GM18507 (cell line): ENCODE data around the gene PARP3.
"Not testable (repeated sequence)": the region's sequence is repeated elsewhere in the genome, so short reads cannot be mapped to it uniquely, and the experiment has no call there.

Experiments
- DNase-seq: peaks from one replicate; pipeline ENCODE4 v3.0.0; 2011; ENCODE audit warnings: low read depth; ENCODE audit not compliant: insufficient read length; ENCODE audit errors: extremely low spot score
- FAIRE-seq: peaks from 2 replicates; lab custom pipeline; 2011; peaks lifted over from hg19 to GRCh38; lab: Jason Lieb, UNC

PARP3 gene

DNA sequence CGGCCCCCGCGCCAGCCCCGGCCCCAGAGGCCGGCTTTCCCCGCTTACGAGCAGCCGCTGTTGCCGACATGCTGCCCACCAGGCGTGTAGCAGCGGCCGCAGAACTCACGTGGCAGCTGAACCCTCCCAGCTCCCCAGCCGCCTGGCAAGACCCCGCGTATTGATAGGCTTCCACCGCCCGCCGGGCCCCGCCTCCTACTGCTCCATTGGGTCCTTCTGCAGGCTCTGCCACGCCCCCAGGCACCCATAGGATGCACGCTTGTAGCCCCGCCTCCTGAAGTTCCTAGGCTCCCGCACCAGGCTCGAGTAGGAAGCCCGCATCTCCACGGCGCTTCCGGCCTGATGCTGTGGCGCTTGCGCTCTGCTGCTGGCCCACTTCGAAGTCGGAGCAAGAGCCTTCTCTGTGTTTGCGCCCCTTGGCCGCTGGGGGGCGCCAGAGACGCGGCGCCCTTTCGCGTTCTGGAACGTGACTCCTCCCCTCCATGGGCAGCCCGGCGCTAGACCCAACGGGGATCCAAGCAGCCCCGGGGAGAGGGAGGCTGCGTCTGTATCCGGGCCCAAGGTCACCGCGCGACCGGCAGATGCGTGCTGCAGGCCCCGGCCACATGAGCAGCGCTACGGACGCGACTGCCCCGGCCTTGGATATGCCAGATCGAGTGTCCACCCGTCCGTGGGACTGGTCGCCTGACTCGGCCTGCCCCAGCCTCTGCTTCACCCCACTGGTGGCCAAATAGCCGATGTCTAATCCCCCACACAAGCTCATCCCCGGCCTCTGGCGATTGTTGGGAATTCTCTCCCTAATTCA is at the start of gene PARP3, which contains the start of gene RRP9:
Gene PARP3 (plus strand): TSS at position 566 of the 805 bp plus-strand sequence. CDS start 993 bp downstream, outside the sequence.
Gene RRP9 (minus strand): TSS at position 107 of the 805 bp plus-strand sequence. CDS start 37 bp downstream, at position 70.
- peak; percentile 98 for DNase-seq
- FAIRE-seq, result peak; percentile 100

DNA sequence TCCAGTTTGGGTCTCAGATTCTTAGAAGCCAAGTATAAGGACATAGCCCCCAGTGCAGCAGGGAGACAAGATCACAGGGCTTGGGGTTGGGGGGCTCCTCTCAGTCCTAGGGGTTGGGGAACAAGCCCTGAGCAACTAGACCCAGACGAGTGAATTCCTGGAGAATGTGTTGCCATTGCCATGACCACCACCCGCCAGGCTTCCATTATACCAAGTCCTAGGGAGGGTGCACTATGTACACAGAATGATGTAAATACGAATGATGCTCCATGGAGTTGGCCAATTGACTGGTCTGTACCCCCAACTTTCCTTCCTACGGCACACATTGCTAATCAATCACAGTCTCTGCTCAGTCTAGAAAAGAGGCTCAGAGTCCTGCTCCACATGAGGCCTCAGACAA is 47.8 kb upstream of the PARP3 start:
- DNase-seq, result no peak
- FAIRE-seq, result no peak

DNA sequence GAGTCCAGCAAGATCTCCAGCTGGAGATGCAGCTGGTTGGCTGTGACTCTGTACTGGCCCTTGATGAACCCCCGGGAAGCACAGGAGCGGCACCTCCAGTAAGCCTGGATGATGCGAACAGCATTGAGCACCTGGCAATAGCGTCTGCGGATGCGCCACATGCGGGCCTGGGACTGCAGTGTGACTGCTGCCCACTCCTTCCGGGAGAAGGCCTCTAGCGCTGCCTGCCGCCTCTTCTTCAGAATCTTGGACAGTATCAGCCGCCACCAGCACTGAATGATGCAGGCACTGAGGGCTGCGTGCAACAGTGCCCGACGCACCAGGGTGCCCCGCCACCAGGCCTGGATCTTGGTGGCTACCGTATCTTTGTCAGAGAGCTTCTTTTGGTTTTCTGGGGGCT is 47.2 kb upstream of the PARP3 start:
- FAIRE-seq (no peak), DNase-seq (no peak)

DNA sequence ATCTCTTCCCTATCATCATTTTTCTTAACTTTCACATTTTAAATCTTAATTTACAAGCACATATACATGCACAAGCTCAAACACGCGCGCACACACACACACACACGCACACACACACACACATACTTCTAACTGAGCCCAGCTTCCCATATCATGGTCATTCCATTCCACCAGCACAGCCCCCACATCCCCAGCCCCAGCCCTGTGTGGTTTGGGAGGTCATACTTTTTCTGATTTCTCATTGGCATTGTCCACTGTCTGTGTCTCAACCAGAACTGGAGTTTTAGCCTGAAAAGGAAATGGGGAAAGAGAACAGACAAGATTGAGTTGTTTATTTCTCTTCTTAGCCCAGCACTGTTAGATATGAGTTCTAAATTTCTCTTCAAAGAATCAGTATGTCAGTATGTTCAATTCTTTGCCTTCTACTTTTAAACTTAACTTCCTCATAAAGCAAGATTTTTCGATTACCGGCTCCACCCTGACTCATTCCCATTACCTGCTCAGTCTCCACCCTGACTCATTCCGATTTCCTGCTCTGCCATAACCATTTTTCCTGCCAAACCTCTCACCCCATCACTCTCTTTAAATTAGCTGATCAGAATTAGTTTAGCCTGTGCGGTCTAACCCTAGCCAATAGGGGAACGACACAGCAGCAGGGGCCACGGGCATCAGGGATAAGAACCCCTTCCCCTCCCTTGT is 45.4 kb upstream of the PARP3 start:
- FAIRE-seq (no peak), DNase-seq (no peak)

DNA sequence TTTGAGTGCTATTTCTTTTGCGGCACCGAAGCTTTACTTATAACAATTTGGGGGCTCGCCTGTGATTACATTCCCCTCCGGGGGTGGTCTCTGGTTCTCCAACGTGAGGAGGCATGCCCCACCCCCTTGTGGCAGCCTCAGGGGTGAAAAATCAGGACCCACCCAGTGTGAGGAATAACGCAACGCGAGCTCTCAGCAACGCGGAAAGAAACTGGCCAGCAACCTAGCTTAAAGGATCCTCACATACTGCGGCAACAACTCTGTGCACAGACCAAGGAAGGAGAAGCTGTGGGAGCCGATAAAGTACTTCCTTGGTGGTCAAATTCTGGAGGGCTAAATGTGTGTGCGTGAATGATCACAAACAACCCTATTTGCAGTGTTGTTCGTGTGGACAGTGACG is 44.8 kb upstream of the PARP3 start:
- DNase-seq, result no peak
- FAIRE-seq, result no peak

DNA sequence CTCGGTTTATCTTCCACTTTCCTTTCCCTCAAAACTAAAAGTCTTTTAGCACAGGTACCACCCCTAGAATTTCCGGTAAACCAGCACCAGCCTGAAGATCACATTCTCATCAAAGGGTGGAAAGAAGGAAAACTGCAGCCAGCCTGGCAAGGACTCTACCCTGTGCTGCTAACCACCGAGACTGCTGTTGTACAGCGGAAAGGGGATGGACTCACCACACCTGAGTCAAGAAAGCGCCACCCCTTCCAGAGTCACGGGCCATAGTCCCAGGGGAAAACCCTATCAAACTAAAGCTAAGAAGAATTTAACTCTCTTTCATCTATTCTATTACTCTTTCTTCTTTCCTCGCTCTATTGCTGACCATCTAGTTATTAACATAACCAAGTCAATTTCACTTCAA is 42.1 kb upstream of the PARP3 start:
- not testable (repeated sequence) for FAIRE-seq, DNase-seq

DNA sequence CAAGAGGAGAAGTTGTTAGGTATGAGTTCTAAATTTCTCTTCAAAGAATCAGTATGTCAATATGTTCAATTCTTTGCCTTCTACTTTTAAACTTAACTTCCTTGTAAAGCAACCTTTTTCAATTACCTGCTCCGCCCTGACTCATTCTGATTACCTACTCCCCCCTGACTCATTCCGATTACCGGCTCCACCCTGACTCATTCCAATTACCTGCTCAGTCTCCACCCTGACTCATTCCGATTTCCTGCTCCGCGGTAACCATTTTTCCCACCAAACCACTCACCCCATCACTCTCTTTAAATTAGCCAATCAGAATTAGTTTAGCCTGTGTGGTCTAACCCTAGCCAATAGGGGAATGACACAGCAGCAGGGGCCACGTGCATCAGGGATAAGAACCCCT is 39.8 kb upstream of the PARP3 start:
- not testable (repeated sequence) for FAIRE-seq, DNase-seq

DNA sequence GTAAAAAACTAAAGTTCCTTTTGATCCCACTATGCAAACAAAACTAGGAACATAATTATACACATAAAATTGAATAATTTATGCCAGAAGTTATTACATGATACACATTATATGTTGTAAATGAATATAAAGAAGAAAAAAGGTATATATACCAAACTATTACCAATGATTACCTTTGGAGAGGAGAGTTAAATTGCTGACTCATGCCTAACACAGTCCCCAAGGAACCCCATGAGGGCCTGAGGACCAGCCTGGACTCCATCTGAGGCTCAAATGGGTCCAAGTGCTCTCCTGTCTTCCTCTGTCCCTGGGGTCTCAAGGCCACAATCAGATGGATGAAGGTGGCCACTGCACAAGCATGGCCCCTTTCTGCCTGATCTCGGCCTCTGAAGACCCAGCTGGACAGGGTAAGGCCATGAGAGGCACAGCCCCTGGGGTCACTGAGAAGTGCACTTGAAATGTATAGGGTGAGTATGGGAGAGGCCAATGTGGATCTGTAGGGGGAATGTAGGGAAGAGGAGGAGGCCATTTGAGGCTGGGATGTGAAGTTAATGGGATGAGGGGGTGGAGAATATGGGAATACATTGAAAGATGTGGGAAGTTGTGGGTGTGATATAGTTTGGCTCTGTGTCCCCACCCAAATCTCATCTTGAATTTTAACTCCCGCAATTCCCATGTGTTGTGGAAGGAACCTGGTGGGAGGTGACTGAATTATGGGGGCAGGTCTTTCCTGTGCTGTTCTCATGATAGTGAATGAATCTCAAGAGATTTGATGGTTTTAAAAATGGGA is 37.9 kb upstream of the PARP3 start:
- FAIRE-seq (no peak), DNase-seq (no peak)

DNA sequence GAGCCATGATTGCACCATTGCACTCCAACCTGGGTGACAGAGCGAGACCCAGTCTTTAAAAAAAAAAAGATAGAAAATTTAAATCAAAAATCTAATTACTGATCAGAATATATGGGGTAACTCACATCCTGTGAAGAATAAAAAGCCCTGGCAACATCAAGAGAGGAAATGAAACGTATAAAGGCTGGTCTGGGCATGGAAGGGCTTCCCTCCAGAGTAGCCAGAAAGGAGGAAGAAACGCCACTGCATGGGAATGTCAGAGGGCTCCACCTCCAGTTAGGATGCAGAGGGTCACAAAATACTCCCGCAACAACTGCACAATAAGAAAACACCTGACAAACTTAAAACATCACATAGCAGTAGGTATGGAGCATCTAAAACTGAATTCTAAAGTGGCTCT is 34.1 kb upstream of the PARP3 start:
- no peak for DNase-seq
- no peak for FAIRE-seq

DNA sequence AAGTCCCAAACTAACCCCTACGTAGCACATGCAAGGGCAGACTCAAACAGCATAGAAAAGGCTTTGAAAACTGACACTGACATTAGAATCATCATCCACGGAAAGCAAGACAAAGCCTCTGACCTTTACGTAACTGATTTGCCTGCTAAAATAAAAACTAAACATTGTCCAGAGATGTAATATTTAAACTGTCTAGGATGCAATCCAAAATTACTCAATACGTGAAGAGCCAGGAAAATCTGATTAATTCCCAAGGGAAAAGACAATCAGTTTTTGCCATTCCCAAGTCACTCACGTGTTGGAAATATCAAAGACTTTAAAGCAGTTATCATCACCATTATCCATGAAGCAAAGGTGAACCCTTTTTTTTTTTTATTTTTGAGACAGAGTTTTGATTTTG is 25.7 kb upstream of the PARP3 start:
- FAIRE-seq (no peak), DNase-seq (no peak)

DNA sequence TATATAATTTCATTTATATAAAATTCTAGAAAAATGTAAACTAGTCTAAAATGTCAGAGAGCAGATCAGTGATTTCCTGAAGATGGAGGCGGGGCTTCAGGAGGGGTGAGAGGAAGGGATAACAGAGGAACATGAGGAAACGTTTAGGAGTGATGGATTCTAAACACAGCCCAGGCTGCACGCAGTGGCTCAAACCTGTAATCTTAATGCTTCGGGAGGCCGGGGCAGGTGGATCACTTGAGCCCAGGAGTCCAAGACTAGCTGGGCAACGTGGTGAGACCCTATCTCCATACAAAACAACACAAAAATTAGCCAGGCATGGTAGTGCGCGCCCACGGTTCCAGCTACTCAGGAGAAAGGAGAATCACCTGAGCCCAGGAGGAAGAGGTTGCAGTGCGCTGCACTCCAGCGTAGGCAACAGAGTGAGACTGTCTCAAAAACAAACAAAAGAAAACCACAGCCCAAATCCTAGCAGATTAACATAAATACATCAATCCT is 21.0 kb upstream of the PARP3 start:
- FAIRE-seq (no peak), DNase-seq (no peak)

DNA sequence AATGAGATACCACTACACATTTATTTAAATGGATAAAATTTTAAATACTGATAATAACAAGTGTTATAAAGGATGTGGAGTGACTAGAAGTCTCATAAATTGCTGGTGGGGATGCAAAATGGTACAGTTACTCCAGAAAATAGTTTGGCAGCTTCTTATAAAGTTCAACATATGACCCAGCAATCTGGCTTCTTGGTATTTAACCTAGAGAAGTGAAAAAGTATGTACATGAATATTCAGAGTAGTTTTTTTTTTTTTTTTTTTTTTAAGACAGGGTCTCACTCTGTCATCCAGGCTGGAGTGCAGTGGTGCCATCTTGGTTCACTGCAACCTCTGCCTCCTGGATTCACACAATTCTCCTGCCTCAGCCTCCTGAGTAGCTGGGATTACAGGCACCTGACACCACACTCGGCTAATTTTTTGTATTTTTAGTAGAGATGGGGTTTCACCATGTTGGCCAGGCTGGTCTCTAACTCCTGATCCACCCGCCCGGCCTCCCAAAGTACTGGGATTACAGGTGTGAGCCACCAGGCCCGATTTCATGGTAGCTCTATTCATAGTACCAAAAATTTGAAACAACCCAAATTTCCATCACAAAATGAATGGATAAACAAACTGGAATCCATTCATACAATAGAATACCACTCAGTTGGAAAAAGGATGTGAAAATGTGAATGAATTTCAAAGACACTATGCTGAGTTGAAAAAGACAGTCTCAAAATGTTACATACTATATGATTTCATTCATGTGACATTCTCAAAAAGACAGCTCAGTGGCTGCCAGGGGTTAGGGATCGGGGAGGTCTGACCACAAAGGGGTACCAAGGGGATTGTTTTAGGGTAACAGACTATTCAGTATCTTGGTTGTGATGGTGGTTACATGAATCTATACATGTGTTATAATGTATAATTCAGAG is 14.8 kb upstream of the PARP3 start:
- FAIRE-seq, result no peak
- no peak for DNase-seq

DNA sequence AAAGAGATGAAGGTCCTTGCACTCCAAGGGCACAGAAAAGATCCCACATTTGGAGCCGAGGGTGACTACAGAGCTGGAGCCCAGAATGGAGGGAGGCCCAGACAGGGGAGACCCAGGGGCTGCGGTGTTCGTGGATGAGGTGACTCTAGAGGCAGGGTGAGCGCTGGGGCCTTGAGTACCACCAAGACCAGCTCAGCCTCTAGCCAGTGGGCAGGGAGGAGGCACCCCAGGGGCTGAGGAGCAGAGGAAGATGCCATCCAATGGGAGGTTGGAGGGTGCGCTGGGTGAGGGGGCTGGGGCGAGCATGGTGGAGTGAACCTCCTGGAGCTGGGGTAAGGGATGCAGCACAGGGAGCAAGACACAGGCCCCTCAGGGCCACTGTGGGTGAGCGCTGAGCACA is 13.7 kb upstream of the PARP3 start:
- FAIRE-seq (no peak), DNase-seq (no peak)

DNA sequence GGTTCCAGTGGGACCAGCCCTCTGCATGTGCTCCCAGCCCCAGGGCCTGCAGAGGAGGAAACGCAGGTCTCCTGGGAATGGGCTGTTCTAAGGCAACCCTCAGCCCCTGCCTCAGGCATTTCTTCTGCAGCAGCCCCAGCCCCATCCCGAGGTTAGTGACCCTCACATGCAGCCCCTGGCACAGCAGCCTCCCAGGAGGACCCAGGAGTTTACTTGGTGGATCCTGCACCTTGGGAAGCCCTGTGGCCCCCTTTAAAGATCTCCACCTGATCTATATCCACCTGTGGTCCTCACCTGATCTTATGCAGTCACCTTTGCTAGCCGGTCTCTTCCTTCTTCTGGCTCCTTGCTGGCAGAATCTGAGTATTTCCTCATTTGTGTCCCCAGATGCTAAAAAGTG is 13.2 kb upstream of the PARP3 start:
- DNase-seq, FAIRE-seq: not testable (repeated sequence)

DNA sequence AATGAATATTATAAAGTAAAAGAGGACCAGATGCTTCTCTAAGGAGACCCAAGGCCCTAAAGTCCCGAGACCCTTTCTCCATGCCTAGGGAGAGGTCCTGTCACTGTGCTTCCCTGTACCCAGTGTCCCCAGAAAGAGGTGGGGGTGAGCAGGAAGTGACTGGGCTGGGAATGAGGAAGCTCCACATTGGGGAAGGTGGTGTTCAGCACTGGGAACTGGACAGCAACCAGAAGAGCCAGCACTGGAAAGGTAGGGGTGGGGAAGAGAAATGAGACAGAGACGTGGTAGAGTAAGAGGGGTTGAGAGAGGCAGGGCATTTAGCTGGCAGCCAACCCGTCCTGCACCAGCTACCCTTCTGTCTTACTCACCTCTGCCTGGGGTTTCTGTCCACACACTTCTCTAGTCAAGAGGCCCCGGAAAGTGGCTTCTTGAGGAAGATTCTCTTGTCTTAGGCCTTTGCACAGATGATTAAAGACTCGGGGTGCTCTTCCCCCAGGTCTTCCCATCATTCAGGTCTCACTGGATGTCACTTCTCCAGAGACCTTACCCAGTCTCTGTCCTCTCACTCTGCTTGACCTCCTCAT is 12.7 kb upstream of the PARP3 start:
- DNase-seq (no peak), FAIRE-seq (no peak)

DNA sequence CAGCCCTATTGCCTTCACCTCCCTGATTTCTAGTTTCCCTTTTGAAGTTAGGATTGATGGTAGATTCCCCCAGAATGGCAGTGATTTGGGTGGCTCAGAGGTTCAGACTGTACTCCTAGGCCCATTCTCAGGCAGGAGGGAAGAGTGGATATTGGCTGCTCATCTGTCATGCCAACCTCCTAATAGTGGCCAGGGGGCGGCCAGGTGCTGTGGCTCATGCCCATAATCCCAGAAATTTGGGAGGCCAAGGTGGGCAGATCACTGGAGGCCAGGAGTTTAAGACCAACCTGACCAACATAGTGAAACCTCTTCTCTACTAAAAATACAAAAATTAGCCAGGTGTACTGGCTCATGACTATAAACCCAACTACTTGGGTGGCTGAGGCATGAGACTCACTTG is 11.7 kb upstream of the PARP3 start:
- DNase-seq (no peak), FAIRE-seq (no peak)

DNA sequence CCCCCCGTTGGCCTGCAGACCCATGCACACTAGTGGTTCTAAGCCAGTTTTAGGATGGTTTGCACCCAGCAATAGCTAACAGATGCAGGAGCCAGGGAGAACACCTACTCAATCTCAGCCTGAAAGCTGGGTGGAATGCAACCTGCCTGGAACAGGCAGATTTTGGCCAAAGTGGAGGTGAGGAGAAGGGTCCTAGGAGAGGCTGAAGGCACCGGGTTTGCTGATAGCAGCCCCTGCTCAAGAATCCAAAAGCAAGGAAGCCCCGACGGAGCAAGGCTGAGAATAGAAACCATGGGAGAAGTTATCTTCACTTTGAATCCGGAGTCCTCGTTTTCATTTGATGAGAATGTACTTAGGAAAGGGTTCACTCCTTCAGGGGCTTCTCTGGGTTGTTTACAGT is 10.4 kb upstream of the PARP3 start:
- DNase-seq (no peak), FAIRE-seq (no peak)

DNA sequence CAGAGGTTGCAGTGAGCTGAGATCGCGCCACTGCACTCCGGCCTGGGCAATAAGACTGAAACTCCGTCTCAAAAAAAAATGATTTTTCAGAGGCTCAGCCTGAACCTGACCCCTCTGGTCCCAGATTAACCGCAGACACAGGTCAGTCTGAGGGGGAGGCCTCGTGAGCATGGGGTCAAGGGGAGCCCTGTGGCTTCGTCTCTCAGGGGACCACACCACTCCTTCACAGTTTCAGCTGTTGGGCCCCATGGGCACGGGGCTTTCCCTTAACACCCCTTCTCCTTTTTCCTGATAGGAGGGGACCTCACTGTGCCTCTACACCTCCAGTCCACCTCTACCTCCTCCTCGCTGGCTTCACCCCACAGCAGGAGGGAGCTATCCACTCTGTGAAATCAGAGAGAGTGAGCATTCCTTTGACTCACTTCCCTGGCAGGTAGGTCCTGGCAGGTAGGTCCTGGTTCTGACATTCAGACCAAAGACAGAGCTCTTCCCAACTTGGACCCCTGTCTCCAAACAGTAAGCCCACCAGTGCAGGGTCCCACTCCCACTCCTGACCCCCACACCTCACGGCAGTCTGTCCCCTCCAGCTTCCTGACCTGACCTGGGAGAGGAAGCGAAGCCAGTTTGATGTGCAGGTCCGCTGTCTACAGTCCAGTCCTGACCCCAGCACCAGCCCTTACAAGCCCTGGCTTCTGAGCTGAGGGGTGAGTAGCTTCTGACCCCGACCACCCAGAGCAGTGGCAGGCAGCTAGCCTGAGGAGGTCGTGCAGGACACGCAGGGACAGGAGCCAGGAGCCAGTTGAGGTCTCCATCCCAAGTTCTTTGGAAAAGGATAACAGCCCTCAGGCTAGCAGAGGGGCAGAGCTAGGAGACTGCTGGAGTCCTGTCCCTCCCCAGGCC is 9.4 kb upstream of the PARP3 start:
- DNase-seq (no peak), FAIRE-seq (no peak)
